ENCODE measurements around the gene PEBP1.
"Not testable (repeated sequence)": the region's sequence is repeated elsewhere in the genome, so short reads cannot be mapped to it uniquely, and the experiment has no call there.

Gene PEBP1

DNA sequence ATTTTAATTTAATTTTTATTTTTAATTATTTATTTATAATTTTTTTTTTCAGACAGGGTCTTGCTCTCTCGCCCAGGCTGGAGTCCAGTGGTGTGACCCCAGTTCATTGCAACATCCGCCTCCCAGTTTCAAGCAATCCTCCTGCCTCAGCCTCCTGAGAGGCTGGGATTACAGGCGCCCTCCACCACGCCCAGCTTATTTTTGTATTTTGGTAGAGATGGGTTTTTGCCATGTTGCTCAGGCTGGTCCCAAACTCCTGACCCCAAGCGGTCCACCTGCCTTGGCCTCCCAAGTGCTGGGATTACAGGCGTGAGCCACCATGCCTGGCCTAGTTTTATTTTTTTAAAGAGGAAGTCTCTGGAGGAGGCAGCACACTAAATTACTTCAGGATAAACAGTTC is 13.7 kb upstream of the PEBP1 start:
- Histone ChIP-seq H3K36me3 (no peaks in the 10 kb centered on the region), H3K9me3 (ENCODE audit: severe bottlenecking) (no peaks in the 10 kb centered on the region), H3K27ac (no peak overlapping the region), H3K27me3 (ENCODE audit: insufficient read depth, low read depth, severe bottlenecking) (no peaks in the 10 kb centered on the region), H3K4me3 (ENCODE audit: low read depth, low read length) (no peak overlapping the region)
- DNase-seq, result no peak
- TF ChIP-seq, protein P1, sequence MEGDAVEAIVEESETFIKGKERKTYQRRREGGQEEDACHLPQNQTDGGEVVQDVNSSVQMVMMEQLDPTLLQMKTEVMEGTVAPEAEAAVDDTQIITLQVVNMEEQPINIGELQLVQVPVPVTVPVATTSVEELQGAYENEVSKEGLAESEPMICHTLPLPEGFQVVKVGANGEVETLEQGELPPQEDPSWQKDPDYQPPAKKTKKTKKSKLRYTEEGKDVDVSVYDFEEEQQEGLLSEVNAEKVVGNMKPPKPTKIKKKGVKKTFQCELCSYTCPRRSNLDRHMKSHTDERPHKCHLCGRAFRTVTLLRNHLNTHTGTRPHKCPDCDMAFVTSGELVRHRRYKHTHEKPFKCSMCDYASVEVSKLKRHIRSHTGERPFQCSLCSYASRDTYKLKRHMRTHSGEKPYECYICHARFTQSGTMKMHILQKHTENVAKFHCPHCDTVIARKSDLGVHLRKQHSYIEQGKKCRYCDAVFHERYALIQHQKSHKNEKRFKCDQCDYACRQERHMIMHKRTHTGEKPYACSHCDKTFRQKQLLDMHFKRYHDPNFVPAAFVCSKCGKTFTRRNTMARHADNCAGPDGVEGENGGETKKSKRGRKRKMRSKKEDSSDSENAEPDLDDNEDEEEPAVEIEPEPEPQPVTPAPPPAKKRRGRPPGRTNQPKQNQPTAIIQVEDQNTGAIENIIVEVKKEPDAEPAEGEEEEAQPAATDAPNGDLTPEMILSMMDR (IDR thresholded peaks at IDR 0.05; ENCODE audit: low read depth, low read length), result no peak

DNA sequence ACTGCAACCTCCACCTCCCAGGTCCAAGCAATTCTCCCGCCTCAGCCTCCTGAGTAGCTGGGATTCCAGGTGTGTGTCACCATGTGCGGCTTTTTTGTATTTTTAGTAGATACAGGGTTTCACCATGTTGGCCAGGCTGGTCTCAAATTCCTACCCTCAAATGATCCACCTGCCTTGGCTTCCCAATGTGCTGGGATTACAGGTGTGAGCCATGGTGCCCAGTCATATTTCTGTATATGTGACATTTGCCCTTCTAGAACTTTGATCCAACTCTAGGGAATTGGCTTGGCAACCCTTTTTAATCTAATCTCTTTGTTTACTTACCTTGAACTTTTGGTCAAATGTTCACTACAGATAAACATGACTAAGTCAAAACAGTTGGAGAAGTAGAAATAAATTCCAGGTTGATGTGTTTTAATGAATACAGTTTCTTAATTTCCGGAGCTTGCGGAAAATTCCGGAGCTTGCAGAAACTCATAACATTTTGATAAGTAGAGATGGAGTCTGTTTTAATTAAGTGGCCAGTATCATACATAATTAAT is 11.5 kb upstream of the PEBP1 start:
- no peaks in the 10 kb centered on the region for H3K27me3 ChIP-seq (ENCODE audit: insufficient read depth, low read depth, severe bottlenecking)
- H3K36me3 ChIP-seq, result no peaks in the 10 kb centered on the region
- TF ChIP-seq, protein P1 (IDR thresholded peaks at IDR 0.05; ENCODE audit: low read depth, low read length), result no peak
- no peak overlapping the region for H3K4me3 ChIP-seq (ENCODE audit: low read depth, low read length)
- no peaks in the 10 kb centered on the region for H3K9me3 ChIP-seq (ENCODE audit: severe bottlenecking)
- no peak overlapping the region for H3K27ac ChIP-seq
- DNase-seq, result no peak

DNA sequence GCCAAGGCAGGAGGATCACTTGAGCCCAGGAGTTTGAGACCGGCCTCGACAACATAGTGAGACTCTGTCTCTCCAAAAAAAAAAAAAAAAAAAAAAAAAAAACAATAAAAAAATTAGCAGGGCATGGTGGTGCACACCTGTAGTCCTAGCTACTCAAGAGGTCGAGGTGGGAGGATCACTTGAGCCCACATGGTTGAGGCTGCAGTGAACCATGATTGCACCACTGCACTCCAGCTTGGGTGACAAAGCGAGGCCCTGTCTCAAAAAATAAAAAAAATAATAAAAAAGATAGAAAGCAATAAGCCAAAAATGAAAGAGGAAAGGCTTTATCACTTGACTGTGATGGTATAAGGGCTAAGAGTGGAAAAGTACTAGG is 10.2 kb upstream of the PEBP1 start:
- TF ChIP-seq, protein P1 (IDR thresholded peaks at IDR 0.05; ENCODE audit: low read depth, low read length), result no peak

DNA sequence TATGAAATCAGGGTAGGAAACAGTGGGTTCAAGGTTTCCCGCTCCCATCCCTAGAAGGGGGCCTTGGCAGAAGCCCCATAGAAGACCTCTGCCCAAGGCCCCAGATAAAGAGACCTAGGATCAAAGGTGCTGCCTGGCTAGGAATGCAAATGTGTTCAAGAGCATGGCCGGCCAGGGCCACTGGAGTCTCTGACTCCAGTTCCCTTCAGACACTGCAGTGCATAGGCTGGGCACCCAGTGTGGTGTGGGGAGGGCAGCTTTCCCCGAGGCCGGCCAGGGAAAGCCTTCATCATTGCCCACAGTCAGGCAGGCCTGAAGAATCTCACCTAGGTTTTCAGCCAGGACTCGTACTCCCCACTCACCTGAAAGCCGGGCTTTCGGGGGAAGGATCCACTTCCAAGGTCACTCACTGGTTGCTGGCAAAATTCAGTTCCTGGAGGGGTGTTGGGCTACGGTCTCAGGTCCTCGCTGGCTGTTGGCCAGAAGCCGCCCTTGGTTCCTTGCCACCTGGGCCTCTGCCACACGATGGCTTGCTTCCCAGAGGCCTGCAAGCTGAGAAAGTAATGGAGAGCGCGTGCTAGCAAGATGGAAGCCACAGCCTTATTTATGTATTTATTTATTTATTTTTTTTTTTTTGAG is 9.7 kb upstream of the PEBP1 start:
- TF ChIP-seq, protein P1 (IDR thresholded peaks at IDR 0.05; ENCODE audit: low read depth, low read length), result no peak
- no peaks in the 10 kb centered on the region for H3K27me3 ChIP-seq (ENCODE audit: insufficient read depth, low read depth, severe bottlenecking)
- H3K27ac ChIP-seq, result no peak overlapping the region
- H3K9me3 ChIP-seq (ENCODE audit: severe bottlenecking), result no peaks in the 10 kb centered on the region
- DNase-seq, result no peak
- no peak overlapping the region for H3K4me3 ChIP-seq (ENCODE audit: low read depth, low read length)
- no peaks in the 10 kb centered on the region for H3K36me3 ChIP-seq

More for the DNA sequence above, 10.2 kb upstream of the PEBP1 start:
- H3K4me3 ChIP-seq (ENCODE audit: low read depth, low read length), result no peak overlapping the region
- no peaks in the 10 kb centered on the region for H3K9me3 ChIP-seq (ENCODE audit: severe bottlenecking)
- no peak overlapping the region for H3K27ac ChIP-seq
- H3K36me3 ChIP-seq, result no peaks in the 10 kb centered on the region
- no peaks in the 10 kb centered on the region for H3K27me3 ChIP-seq (ENCODE audit: insufficient read depth, low read depth, severe bottlenecking)
- DNase-seq, result no peak

DNA sequence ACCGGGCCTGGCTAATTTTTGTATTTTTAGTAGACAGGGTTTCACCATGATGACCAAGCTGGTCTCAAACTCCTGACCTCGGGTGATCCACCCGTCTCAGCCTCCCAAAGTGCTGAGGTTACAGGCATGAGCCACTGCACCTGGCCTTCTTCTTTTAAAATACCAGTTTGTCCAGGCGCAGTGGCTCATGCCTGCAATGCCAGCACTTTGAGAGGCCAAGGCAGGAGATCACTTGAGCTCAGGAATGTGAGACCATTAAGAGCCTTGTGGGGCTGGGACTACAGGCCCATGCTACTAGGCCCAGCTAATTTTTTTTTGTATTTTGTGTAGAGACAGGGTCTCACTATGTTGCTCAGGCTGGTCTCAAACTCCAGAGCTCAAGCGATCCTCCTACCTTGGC is 8.1 kb upstream of the PEBP1 start:
- no peak overlapping the region for H3K27ac ChIP-seq
- no peaks in the 10 kb centered on the region for H3K27me3 ChIP-seq (ENCODE audit: insufficient read depth, low read depth, severe bottlenecking)
- TF ChIP-seq, protein P1 (IDR thresholded peaks at IDR 0.05; ENCODE audit: low read depth, low read length), result no peak

DNA sequence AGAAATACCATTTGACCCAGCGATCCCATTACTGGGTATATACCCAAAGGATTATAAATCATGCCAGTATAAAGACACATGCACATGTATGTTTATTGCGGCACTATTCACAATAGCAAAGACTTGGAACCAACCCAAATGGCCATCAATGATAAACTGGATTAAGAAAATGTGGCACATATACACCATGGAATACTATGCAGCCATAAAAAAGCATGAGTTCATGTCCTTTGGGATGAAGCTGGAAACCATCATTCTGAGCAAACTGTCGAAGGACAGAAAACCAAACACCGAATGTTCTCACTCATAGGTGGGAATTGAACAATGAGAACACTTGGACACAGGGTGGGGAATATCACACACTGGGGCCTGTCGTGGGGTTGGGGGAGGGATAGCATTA is 6.5 kb upstream of the PEBP1 start:
- not testable (repeated sequence) for DNase-seq; H3K27ac ChIP-seq; H3K9me3 ChIP-seq (ENCODE audit: severe bottlenecking); H3K27me3 ChIP-seq (ENCODE audit: insufficient read depth, low read depth, severe bottlenecking); H3K4me3 ChIP-seq (ENCODE audit: low read depth, low read length); H3K36me3 ChIP-seq

More for the DNA sequence above, 8.1 kb upstream of the PEBP1 start:
- H3K36me3 ChIP-seq, result no peaks in the 10 kb centered on the region
- no peak overlapping the region for H3K4me3 ChIP-seq (ENCODE audit: low read depth, low read length)
- no peaks in the 10 kb centered on the region for H3K9me3 ChIP-seq (ENCODE audit: severe bottlenecking)
- DNase-seq, result no peak

Measured in WERI-Rb-1 (cell line).